ENCODE results near the gene TP53RK. TPM values are rescaled to one million over a fixed set of nuclear protein-coding genes. Genes with fewer than 3 reads are reported as not detected.

TP53RK gene
- total RNA-seq, 4 donors from 2014 or later: 15.0 to 27.0 (median 25.8) TPM

DNA sequence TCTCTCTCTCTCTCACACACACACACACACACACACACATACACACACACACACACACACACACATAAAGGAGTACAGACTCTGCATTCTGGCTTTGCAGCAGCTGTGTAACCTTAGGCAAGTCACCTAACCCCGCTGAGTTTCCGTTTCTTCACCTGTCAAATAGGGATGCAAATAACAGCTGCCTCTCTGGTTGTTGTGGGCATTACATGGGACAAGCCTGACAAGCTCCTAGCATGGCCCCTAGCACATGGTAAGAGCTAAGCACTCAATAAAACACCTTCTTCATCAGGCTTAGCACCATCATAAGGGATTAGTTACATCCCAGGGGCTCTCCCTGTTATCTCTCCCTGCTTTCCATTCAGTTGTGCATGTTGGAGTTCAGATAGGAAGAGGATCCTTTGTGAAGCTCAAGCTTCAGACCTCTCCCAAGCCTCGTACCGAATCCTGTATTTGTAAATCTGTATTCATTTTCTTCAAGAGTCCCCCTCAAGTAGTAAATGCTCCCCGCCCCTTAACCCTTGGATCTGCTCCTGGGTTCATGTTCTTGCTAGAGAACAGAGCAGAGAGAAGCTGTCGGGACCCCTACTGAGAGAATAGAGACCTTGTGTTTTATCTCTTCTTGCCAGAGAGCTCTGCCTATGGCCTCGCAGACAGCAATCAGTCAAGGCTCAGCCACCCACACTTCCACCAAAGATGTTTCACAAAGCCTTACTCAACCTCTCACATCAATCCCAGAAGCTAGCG, 40.2 kb downstream of the TP53RK start:
- no peak for DNase-seq (ENCODE audit: low spot score in 2 of 2)
- Histone ChIP-seq H3K27me3 (peaks cover 17% of the 10 kb centered on the region), H3K27ac (no peak overlapping the region), H3K36me3 (no peaks in the 10 kb centered on the region), H3K4me1 (peaks cover 7% of the 10 kb centered on the region), H3K9me3 (no peaks in the 10 kb centered on the region), H3K4me3 (no peak overlapping the region)
- TF ChIP-seq, protein P1, sequence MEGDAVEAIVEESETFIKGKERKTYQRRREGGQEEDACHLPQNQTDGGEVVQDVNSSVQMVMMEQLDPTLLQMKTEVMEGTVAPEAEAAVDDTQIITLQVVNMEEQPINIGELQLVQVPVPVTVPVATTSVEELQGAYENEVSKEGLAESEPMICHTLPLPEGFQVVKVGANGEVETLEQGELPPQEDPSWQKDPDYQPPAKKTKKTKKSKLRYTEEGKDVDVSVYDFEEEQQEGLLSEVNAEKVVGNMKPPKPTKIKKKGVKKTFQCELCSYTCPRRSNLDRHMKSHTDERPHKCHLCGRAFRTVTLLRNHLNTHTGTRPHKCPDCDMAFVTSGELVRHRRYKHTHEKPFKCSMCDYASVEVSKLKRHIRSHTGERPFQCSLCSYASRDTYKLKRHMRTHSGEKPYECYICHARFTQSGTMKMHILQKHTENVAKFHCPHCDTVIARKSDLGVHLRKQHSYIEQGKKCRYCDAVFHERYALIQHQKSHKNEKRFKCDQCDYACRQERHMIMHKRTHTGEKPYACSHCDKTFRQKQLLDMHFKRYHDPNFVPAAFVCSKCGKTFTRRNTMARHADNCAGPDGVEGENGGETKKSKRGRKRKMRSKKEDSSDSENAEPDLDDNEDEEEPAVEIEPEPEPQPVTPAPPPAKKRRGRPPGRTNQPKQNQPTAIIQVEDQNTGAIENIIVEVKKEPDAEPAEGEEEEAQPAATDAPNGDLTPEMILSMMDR (IDR thresholded peaks at IDR 0.05): no peak
- no peak for TF ChIP-seq POLR2AphosphoS5 (IDR thresholded peaks at IDR 0.05)
- no peak for TF ChIP-seq EP300 (IDR thresholded peaks at IDR 0.05)
- TF ChIP-seq POLR2A (IDR thresholded peaks at IDR 0.05): no peak
- WGBS: 80% methylated on average over 8 of the region's 8 CpGs

- peaks cover 7% of the 10 kb centered on the region for H3K4me1 ChIP-seq
- no peaks in the 10 kb centered on the region for H3K9me3 ChIP-seq
- no peak overlapping the region for H3K27ac ChIP-seq
- TF ChIP-seq EP300 (IDR thresholded peaks at IDR 0.05): no peak
- no peak for TF ChIP-seq POLR2A (IDR thresholded peaks at IDR 0.05)
- TF ChIP-seq POLR2AphosphoS5 (IDR thresholded peaks at IDR 0.05): no peak
- TF ChIP-seq, protein P1 (IDR thresholded peaks at IDR 0.05): no peak
- H3K27me3 ChIP-seq: peaks cover 15% of the 10 kb centered on the region
- no peaks in the 10 kb centered on the region for H3K36me3 ChIP-seq
- DNase-seq (ENCODE audit: low spot score in 2 of 2): no peak
- H3K4me3 ChIP-seq: no peak overlapping the region
- 34% methylated on average over 4 of the region's 4 CpGs for WGBS
Measured at GRCh38 chr20:46647469-46647868, 41.8 kb downstream of the TP53RK start.

- Histone ChIP-seq H3K4me3 (no peak overlapping the region), H3K36me3 (no peaks in the 10 kb centered on the region), H3K27me3 (peaks cover 13% of the 10 kb centered on the region), H3K9me3 (no peaks in the 10 kb centered on the region), H3K4me1 (peaks cover 7% of the 10 kb centered on the region), H3K27ac (no peak overlapping the region)
- no peak for TF ChIP-seq EP300 (IDR thresholded peaks at IDR 0.05)
- TF ChIP-seq, protein P1 (IDR thresholded peaks at IDR 0.05): no peak
- no peak for TF ChIP-seq POLR2AphosphoS5 (IDR thresholded peaks at IDR 0.05)
- no peak for TF ChIP-seq POLR2A (IDR thresholded peaks at IDR 0.05)
- DNase-seq (ENCODE audit: low spot score in 2 of 2): no peak
- WGBS: 94% methylated on average over 3 of the region's 3 CpGs
Measured at GRCh38 chr20:46646659-46647380, 42.4 kb downstream of the TP53RK start.

- Histone ChIP-seq H3K4me1 (peaks cover 2% of the 10 kb centered on the region), H3K9me3 (no peaks in the 10 kb centered on the region), H3K36me3 (no peaks in the 10 kb centered on the region), H3K27ac (no peak overlapping the region), H3K4me3 (no peak overlapping the region), H3K27me3 (peaks cover 6% of the 10 kb centered on the region)
- no peak for TF ChIP-seq POLR2AphosphoS5 (IDR thresholded peaks at IDR 0.05)
- 82% methylated on average over 4 of the region's 4 CpGs for WGBS
- no peak for DNase-seq (ENCODE audit: low spot score in 2 of 2)
Measured at GRCh38 chr20:46646122-46646521, 43.1 kb downstream of the TP53RK start.

DNA sequence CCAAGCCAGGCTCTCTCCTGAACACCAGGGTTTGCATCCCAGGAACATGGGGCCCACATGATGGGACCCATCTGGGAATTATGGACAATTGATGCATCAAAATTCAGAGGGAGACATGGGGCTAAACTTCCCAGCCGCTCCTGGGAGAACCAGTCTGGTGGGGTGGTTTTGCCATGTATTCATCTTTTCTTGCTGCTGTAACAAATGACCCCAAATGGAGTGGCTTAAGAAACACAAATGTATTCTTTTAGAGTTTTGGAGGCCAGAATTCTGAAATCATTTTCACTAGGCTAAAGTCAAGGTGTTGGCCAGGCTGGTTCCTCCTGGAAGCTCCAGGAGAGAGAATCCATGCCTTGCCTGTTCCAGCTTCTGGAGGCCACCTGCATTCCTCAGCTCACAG, 44.5 kb downstream of the TP53RK start:
- Histone ChIP-seq H3K27ac (no peak overlapping the region), H3K4me1 (no peaks in the 10 kb centered on the region), H3K36me3 (no peaks in the 10 kb centered on the region), H3K9me3 (no peaks in the 10 kb centered on the region), H3K4me3 (no peak overlapping the region), H3K27me3 (no peaks in the 10 kb centered on the region)
- DNase-seq (ENCODE audit: low spot score in 2 of 2): no peak
- 75% methylated on average over 1 of the region's 1 CpG for WGBS
- TF ChIP-seq, protein P1 (IDR thresholded peaks at IDR 0.05): no peak
- no peak for TF ChIP-seq POLR2A (IDR thresholded peaks at IDR 0.05)
- no peak for TF ChIP-seq EP300 (IDR thresholded peaks at IDR 0.05)
- TF ChIP-seq POLR2AphosphoS5 (IDR thresholded peaks at IDR 0.05): no peak

All from suprapubic skin (tissue), 4 donors.